IMR-90 (cell line): Measurements from ENCODE around the gene CROCC2. TPM values are rescaled to one million over a fixed set of nuclear protein-coding genes. Genes with fewer than 3 reads are reported as not detected.
A peak's percentile ranks its signal among the peaks of the same experiment; 100 is the strongest.

Source experiments
- ATAC-seq: fragments of 200-7000 bp; cut with Tn5 transposase; 2 replicates; pipeline ENCODE4 v1.9.1; 2020; ENCODE audit warnings: low read depth, mild to moderate bottlenecking, moderate library complexity
- BruUV-seq: library from RNA; stranded (reverse); fragments of 400-500 nt; replicated peaks from 2 replicates; lab custom pipeline; 2021; lab: Mats Ljungman, UMichigan
- CTCF ChIA-PET: fragments of 300-600 bp; formaldehyde crosslinking; extraction: SDS; loops from one replicate; lab custom pipeline; 2021; ENCODE audit warnings: antibody characterized with exemption; lab: Yijun Ruan, JAX
- POLR2A ChIA-PET: fragments of 300-600 bp; sonication (Branson Sonifier 250); formaldehyde crosslinking; loops from one replicate; lab custom pipeline; 2022; ENCODE audit warnings: antibody characterized with exemption; ENCODE audit not compliant: unreplicated experiment; lab: Charles Lee
- DNase-seq: peaks from one replicate; pipeline ENCODE4 v3.0.0; 2013
- H2AFZ ChIP-seq: replicated peaks from 2 replicates; pipeline ENCODE3; 2013; ENCODE audit warnings: low read length, mild to moderate bottlenecking; ENCODE audit not compliant: poor library complexity
- H2AK5ac ChIP-seq: 2 replicates; pipeline ENCODE4 v1.6.1; 2013; ENCODE audit warnings: low read depth, low read length, inconsistent platforms
- H2AK9ac ChIP-seq: replicated peaks from 2 replicates; pipeline ENCODE3; 2013; ENCODE audit warnings: mild to moderate bottlenecking, low read depth, low read length, moderate library complexity; ENCODE audit not compliant: poor library complexity
- H2BK120ac ChIP-seq: 2 replicates; pipeline ENCODE4 v1.6.1; 2013; ENCODE audit warnings: low read depth, low read length, inconsistent platforms
- H2BK15ac ChIP-seq: 3 replicates; pipeline ENCODE4 v1.6.1; 2013; ENCODE audit warnings: low read depth, low read length, inconsistent platforms
- H2BK20ac ChIP-seq: 2 replicates; pipeline ENCODE4 v1.6.1; 2013; ENCODE audit warnings: low read depth, mild to moderate bottlenecking, inconsistent platforms, low read length, moderate library complexity
- H2BK5ac ChIP-seq: 2 replicates; pipeline ENCODE4 v1.6.1; 2013; ENCODE audit warnings: mild to moderate bottlenecking, low read depth, low read length, inconsistent platforms; ENCODE audit not compliant: poor library complexity, severe bottlenecking
- H3K14ac ChIP-seq: replicated peaks from 2 replicates; pipeline ENCODE4 v1.6.1; 2013; ENCODE audit warnings: low read depth, low read length, inconsistent platforms
- H3K18ac ChIP-seq: 2 replicates; pipeline ENCODE4 v1.6.1; 2013; ENCODE audit warnings: low read depth, low read length, control low read depth
- H3K23ac ChIP-seq: 2 replicates; pipeline ENCODE4 v1.6.1; 2013; ENCODE audit warnings: low read depth, low read length, inconsistent platforms
- H3K27ac ChIP-seq: 2 replicates; pipeline ENCODE4 v1.5.1; 2013; ENCODE audit warnings: mild to moderate bottlenecking, control low read depth, low read length; ENCODE audit not compliant: insufficient read depth
- H3K27me3 ChIP-seq: 2 replicates; pipeline ENCODE4 v1.6.1; 2013; ENCODE audit warnings: low read length; ENCODE audit not compliant: control insufficient read depth, insufficient read depth
- H3K36me3 ChIP-seq: 2 replicates; pipeline ENCODE4 v1.6.1; 2013; ENCODE audit warnings: low read length, mixed read lengths; ENCODE audit not compliant: control insufficient read depth, insufficient read depth
- H3K4ac ChIP-seq: 2 replicates; pipeline ENCODE4 v1.6.1; 2013; ENCODE audit warnings: low read depth, low read length, inconsistent platforms
- H3K4me1 ChIP-seq: 2 replicates; pipeline ENCODE4 v1.6.1; 2013; ENCODE audit warnings: low read length, mixed read lengths; ENCODE audit not compliant: control insufficient read depth, insufficient read depth
- H3K4me2 ChIP-seq: 2 replicates; pipeline ENCODE4 v1.6.1; 2013; ENCODE audit warnings: low read depth, mild to moderate bottlenecking, control low read depth, low read length, moderate library complexity
- H3K4me3 ChIP-seq: 2 replicates; pipeline ENCODE4 v1.5.1; 2013; ENCODE audit warnings: low read depth, mild to moderate bottlenecking, control low read depth, low read length, moderate library complexity; ENCODE audit not compliant: insufficient read depth
- H3K56ac ChIP-seq: 2 replicates; pipeline ENCODE4 v1.6.1; 2013; ENCODE audit warnings: low read length, inconsistent platforms; ENCODE audit not compliant: insufficient read depth; ENCODE audit errors: extremely low read depth
- H3K79me1 ChIP-seq, 2 experiments: 2 replicates each; pipeline ENCODE4 v1.6.1; 2013; ENCODE audit warnings: low read length in 2 of 2, inconsistent platforms in 1 of 2, low read depth in 1 of 2
- H3K9ac ChIP-seq: 2 replicates; pipeline ENCODE4 v1.6.1; 2013; ENCODE audit warnings: low read depth, low read length, control low read depth
- H3K9me1 ChIP-seq: 2 replicates; pipeline ENCODE4 v1.6.1; 2013; ENCODE audit warnings: low read length, inconsistent platforms; ENCODE audit not compliant: insufficient read depth
- H3K9me3 ChIP-seq: 2 replicates; pipeline ENCODE4 v1.6.1; 2013; ENCODE audit warnings: low read length; ENCODE audit not compliant: control insufficient read depth, insufficient read depth
- H4K20me1 ChIP-seq: 2 replicates; pipeline ENCODE4 v1.6.1; 2013; ENCODE audit warnings: low read length, inconsistent platforms; ENCODE audit not compliant: insufficient read depth
- H4K5ac ChIP-seq: 2 replicates; pipeline ENCODE4 v1.6.1; 2013; ENCODE audit warnings: mild to moderate bottlenecking, low read depth, low read length, control low read depth
- H4K8ac ChIP-seq, 2 experiments: 2 replicates each; pipeline ENCODE4 v1.6.1; 2013; ENCODE audit warnings: low read depth in 2 of 2, low read length in 2 of 2, control low read depth in 1 of 2, inconsistent platforms in 1 of 2
- H4K91ac ChIP-seq: 2 replicates; pipeline ENCODE4 v1.6.1; 2013; ENCODE audit warnings: low read depth, low read length, inconsistent platforms; ENCODE audit not compliant: insufficient read depth
- FOS ChIP-seq: fragments of 150-350 bp; IDR thresholded peaks from 2 replicates; pipeline ENCODE4 v1.6.1; 2016; ENCODE audit warnings: low read depth, low read length
- RCOR1 ChIP-seq: IDR thresholded peaks from 2 replicates; pipeline ENCODE4 v1.6.1; 2012; ENCODE audit warnings: mild to moderate bottlenecking, low read length, improper control_type of control experiment; ENCODE audit not compliant: insufficient replicate concordance
- SMC3 ChIP-seq: fragments of 150-350 bp; IDR thresholded peaks from 2 replicates; pipeline ENCODE4 v1.6.1; 2016; ENCODE audit warnings: low read depth, mild to moderate bottlenecking, antibody characterized with exemption, low read length, moderate library complexity
- WGBS, 2 experiments: methylation state at CpG; one replicate each; pipeline versions ENCODE4 v1.1.5 to v1.1.7; 2013; ENCODE audit warnings: missing lambda C conversion rate in 2 of 2; ENCODE audit not compliant: insufficient read length in 1 of 2; ENCODE audit errors: extremely low coverage in 2 of 2; 5-methylcytosine and 5-hydroxymethylcytosine counted together
- dilution Hi-C: fragments of 300-500 bp; cut with HindIII; formaldehyde crosslinking; loops from one replicate; pipeline ENCODE4 v1.14.3; 2018; ENCODE audit warnings: low sequenced_read_pairs; ENCODE audit not compliant: unreplicated experiment
- in situ Hi-C: fragments of 300-500 bp; cut with MboI; formaldehyde crosslinking; loops from 3 replicates; pipeline ENCODE4 v1.14.3; 2019; ENCODE audit warnings: low sequenced_read_pairs, inconsistent platforms, mixed read lengths
- intact Hi-C: fragments of 100-400 bp; cut with micrococcal nuclease; formaldehyde crosslinking; loops from 2 replicates; pipeline ENCODE4 v1.10.0; 2022
- polyA plus RNA-seq, 3 experiments: library from polyadenylated mRNA; depleted of rRNA; stranded (reverse); fragments of >200 nt; gene quantifications; 2 replicates each; pipeline ENCODE4 v1.2.3, GENCODE V29; 2012; ENCODE audit warnings: low replicate concordance in 1 of 3
- total RNA-seq: library from RNA; depleted of rRNA; stranded (reverse); fragments of >200 nt; gene quantifications from 2 replicates; pipeline ENCODE4 v1.2.3, GENCODE V29; 2012

Gene CROCC2
- total and polyA plus RNA-seq, 2 of the 4 experiments (the other 2 are of a cell fraction) = not detected

GRCh38 chr2:241020201-241020600 is 114.1 kb downstream of the CROCC2 start:
- TF ChIP-seq RCOR1 = no peak
- no peak for TF ChIP-seq SMC3
- no peak for TF ChIP-seq FOS
- Histone ChIP-seq H3K56ac (no peak overlapping the region), H3K27ac (no peak overlapping the region), H3K4me2 (no peak overlapping the region), H2BK15ac (no peak overlapping the region), H3K9me3 (peaks cover 9% of the 10 kb centered on the region; the same call in 1 of the 2 replicates), H4K91ac (no peak overlapping the region), H4K20me1 (no peaks in the 10 kb centered on the region), H2BK20ac (no peak overlapping the region), H4K8ac (no peak overlapping the region), H4K5ac (no peak overlapping the region), H2AFZ (peak overlapping the region; percentile 23), H2BK5ac (no peak overlapping the region), H3K4ac (no peak overlapping the region), H3K18ac (no peak overlapping the region), H3K4me1 (no peaks in the 10 kb centered on the region), H3K23ac (no peak overlapping the region), H2AK5ac (no peak overlapping the region), H3K14ac (no peak overlapping the region), H2AK9ac (no peak overlapping the region), H3K79me1 (no peaks in the 10 kb centered on the region; a peak in 2 of 4 replicates), H3K9ac (no peak overlapping the region), H3K9me1 (no peaks in the 10 kb centered on the region), H3K36me3 (peaks cover 12% of the 10 kb centered on the region; the same call in 1 of the 2 replicates), H2BK120ac (no peak overlapping the region), H3K4me3 (no peak overlapping the region), H3K27me3 (no peaks in the 10 kb centered on the region)
- BruUV-seq = no TSS peak
- dilution Hi-C loops (no loop called here), in situ Hi-C loops (no loop called here), intact Hi-C loops (no loop called here)
- DNase-seq (no peak), ATAC-seq (no peak)
- ChIA-PET POLR2A (no interaction called here), CTCF (no interaction called here)
- 100% methylated on average over 1 of the region's 10 CpGs; no CpG with 5 or more reads in 1 of the 2 experiments for WGBS, 2 experiments
